Urinary bladder (tissue), 4 donors: ENCODE data around the gene RMND5B. TPM values are rescaled to one million over a fixed set of nuclear protein-coding genes. Genes with fewer than 3 reads are reported as not detected.
"Not testable (repeated sequence)": the region's sequence is repeated elsewhere in the genome, so short reads cannot be mapped to it uniquely, and the experiment has no call there.

ENCODE experiments used
- DNase-seq: peaks from one replicate; pipeline ENCODE4 v3.0.0-alpha.2; 2015; ENCODE audit errors: extremely low spot score
- H3K27ac ChIP-seq: one replicate; pipeline ENCODE4 v1.5.1; 2013; ENCODE audit warnings: low read depth, mild to moderate bottlenecking, moderate library complexity
- H3K36me3 ChIP-seq: one replicate; pipeline ENCODE4 v1.6.1; 2013; ENCODE audit warnings: mild to moderate bottlenecking, moderate library complexity; ENCODE audit not compliant: insufficient read depth
- H3K4me1 ChIP-seq: one replicate; pipeline ENCODE4 v1.6.1; 2013; ENCODE audit warnings: mild to moderate bottlenecking, moderate library complexity; ENCODE audit not compliant: insufficient read depth
- H3K4me3 ChIP-seq: one replicate; pipeline ENCODE4 v1.5.1; 2013; ENCODE audit warnings: low read depth, low read length
- WGBS: extraction: QIAGEN DNeasy Blood & Tissue Kit; methylation state at CpG from one replicate; pipeline ENCODE4 v1.1.7; 2013; 5-methylcytosine and 5-hydroxymethylcytosine counted together
- polyA plus RNA-seq: library from polyadenylated mRNA; stranded (reverse); fragments of 200-250 nt; gene quantifications from one replicate; pipeline ENCODE4 v1.2.3, GENCODE V29; 2013
- total RNA-seq: library from RNA; depleted of rRNA; stranded (reverse); fragments of >200 nt; gene quantifications from one replicate; pipeline ENCODE4 v1.2.3, GENCODE V29; 2014
- donor health status: healthy with polysubstance abuse.
- donor health status: healthy.

RMND5B gene
- total and polyA plus RNA-seq, 2 donors = 18.1 to 48.3 TPM

DNA sequence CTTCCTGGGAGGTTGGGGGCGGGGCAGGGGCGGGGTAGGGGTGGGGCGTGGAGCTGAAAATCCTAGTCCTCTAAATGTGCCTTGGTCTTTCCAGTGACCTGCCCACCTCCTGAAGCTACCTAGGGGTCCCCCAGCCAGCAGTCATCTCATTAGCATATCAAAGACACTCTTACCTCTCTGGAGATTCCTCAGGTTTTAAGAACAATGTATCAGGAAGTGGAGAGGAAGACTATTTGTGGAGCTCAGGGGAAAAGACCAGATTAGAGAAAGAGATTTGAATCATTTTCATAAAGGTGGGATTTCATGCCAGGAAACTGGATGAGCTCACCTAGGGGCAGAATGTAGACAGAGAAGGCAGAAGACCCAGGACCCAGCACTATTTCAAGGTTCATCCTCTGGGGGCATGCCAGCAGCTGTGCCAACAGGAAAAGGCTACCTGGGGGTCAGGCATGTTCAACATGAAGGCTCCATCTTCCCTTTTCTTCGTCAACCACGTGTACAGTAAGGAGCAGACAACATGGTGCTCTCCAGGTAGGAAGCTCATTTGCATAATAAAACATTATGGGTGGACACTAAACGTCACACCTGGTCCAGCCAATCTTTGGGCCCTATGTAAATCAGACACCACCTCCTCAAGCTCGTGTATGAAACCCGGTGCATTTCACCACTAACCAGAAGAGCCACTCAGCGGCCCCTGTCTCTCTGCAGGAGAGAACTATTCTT is 49.5 kb downstream of the RMND5B start:
- Histone ChIP-seq H3K27ac (no peak overlapping the region), H3K36me3 (no peaks in the 10 kb centered on the region), H3K4me1 (no peaks in the 10 kb centered on the region), H3K4me3 (no peak overlapping the region)
- no peak for DNase-seq
- WGBS = 33% methylated on average over 9 of the region's 9 CpGs

DNA sequence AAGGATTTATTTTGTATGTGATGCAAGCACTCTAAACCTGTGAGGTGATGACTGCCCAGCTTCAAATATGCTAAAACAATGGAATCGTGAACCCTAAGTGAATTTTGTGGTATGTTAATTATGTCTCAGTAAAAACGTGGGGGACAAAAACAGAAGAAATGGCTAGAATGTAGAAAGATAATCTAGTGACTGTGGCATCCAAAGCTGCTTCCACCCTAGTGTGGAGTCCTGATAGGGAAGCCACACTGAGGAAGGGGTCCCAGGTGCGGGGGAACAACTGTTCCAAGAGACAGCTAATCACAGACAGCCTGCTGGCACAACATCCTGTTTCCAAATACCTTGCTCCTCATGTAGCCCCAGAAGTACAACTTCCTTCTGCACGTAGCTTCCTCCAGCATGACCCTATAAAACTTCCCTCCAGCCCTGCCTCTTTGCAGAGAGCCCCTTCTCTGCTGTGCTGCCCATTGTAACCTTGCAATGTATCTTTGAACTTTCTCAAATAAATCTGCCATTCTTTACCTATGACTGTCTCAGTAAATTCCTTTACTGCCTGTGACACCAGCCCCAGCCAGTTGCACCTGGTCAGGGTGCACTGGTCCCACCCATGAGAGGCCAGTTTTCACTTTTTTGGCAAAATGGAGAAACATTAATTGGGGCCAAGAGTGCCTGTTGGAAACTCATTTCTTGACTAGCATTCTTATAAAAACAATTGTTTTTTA is 51.5 kb downstream of the RMND5B start:
- H3K36me3 ChIP-seq = no peaks in the 10 kb centered on the region
- H3K4me3 ChIP-seq = no peak overlapping the region
- DNase-seq = no peak
- 27% methylated on average over 4 of the region's 4 CpGs for WGBS
- H3K4me1 ChIP-seq = no peaks in the 10 kb centered on the region
- no peak overlapping the region for H3K27ac ChIP-seq

DNA sequence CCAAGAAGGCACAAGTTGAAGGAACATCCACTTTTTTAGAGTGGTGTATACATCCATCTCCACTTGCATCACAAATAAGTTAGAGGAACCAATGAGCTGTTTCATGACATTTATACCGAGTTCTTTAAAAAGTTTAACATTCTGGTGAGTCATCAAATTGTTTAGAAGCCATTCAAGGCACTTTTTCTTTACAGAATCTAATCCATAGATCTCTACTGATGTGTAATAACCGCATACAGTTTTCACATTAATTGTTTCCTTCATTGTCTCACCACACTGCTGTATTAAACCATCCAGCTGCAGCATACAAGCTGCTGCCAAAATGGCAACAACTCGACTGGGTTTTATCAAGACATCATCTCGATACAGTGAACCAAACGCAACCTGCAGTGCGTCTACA is 55.6 kb downstream of the RMND5B start:
- Histone ChIP-seq H3K36me3 (no peaks in the 10 kb centered on the region), H3K4me3 (no peak overlapping the region), H3K27ac (no peak overlapping the region), H3K4me1 (no peaks in the 10 kb centered on the region)
- no peak for DNase-seq
- 24% methylated on average over 6 of the region's 6 CpGs for WGBS

DNA sequence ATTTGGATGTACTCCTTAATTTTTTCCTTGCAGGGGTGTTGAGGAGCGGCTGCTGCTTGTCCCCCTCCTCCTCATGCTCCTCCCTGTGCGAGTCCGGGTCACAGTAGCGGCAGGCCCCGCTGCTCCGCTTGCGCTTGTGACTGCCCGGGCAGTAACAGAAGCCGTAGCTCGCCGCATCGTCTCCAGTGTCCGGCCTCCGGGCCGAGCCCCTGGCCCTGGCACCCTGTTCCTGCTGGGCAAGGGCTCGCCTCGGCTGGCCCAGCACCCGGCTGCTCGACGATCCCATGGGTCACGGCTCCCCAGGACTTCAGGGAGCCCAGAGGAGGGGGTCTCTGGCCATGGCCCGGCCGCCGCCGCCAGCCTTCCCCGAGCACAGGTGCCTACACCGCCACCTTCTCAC is 56.2 kb downstream of the RMND5B start, which contains the start of gene GMCL2:
GMCL2 (minus strand) TSS at position 358 of the 400 bp plus-strand sequence; CDS start at position 286, 72 bp downstream.
- no peak within 1 kb of the TSS for H3K4me3 ChIP-seq
- H3K4me1 ChIP-seq = no peaks in the 10 kb centered on the region
- no peak within 1 kb of the TSS for H3K27ac ChIP-seq
- H3K36me3 ChIP-seq = no peaks in the 10 kb centered on the region
- DNase-seq = no peak
- 93% methylated on average over 27 of the region's 27 CpGs for WGBS

DNA sequence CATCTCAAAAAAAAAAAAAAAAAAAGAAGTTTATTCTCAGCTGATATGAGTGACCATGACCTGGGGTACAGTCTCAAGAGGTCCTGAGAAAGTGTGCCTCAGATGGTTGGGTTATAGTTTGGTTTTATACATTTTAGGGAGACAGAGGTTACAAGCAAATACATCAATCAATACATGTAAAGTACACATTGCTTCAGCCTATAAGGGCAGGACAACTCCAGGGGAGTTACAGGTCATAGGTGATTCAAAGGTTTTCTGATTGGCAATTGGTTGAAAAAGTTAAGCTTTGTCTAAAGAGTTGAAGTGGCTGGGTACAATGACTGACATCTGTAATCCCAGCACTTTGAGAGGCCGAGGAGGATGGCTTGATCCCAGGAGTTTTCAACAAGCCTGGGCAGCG is 58.6 kb downstream of the RMND5B start:
- no peaks in the 10 kb centered on the region for H3K4me1 ChIP-seq
- H3K27ac ChIP-seq = no peak overlapping the region
- H3K4me3 ChIP-seq = no peak overlapping the region
- 62% methylated on average over 2 of the region's 2 CpGs for WGBS
- no peak for DNase-seq
- H3K36me3 ChIP-seq = no peaks in the 10 kb centered on the region

DNA sequence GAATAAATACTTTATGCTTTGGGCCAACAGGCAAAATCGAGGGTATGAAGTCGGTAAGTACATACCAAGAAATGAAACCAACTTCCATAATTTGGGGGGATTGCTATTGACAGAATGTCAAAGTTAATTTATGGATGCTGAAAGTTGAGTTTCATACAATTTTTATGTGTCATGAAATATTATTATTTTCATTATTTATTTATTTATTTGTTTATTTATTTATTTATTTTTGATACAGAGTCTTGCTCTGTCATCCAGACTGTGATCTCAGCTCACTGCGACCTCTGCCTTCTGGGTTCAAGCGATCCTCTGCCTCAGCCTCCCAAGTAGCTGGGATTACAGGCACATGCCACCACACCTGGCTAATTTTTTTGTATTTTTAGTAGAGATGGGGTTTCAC is 60.8 kb downstream of the RMND5B start:
- DNase-seq = no peak
- Histone ChIP-seq H3K4me1 (no peaks in the 10 kb centered on the region), H3K4me3 (no peak overlapping the region), H3K27ac (no peak overlapping the region), H3K36me3 (no peaks in the 10 kb centered on the region)
- 90% methylated on average over 4 of the region's 4 CpGs for WGBS

DNA sequence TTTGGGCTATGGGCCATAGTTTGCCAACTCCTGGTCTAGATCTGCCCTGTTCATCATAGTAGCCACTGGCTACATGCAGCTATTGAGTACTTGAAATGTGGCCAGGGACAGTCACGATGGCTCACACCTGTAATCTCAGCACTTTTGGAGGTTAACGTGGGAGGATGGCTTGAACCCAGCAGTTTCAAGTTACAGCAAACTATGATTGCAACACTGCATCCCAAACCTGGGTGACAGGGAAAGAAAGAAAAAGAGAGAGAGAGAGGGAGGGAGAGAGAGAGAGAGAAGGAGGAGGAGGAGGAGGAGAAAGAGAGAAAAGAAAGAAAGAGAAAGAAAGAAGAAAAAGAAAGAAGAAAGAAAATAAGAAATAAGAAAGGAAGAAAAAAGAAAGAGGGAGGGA is 61.4 kb downstream of the RMND5B start:
- WGBS = 61% methylated on average over 2 of the region's 2 CpGs
- Histone ChIP-seq H3K36me3 (no peaks in the 10 kb centered on the region), H3K4me1 (no peaks in the 10 kb centered on the region), H3K27ac (no peak overlapping the region), H3K4me3 (no peak overlapping the region)
- DNase-seq = no peak

DNA sequence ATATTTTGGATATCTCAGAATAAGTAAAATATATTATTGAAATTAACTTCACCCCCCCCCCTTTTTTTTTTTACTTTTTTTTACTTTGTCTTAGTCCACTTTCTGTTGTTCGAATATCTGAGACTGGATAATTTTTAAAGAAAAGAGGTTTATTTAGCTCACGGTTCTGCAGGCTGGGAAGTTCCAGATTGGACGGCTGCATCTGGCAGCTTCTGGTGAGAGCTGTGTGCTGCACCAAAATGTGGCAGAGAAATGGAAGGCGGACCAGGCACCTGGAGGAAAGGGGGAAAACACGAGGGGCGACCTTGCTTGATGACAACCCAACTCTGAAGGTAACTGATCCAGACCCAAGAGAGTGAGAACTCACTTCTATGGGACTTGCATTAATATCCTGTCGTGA is 62.0 kb downstream of the RMND5B start:
- H3K36me3 ChIP-seq = no peaks in the 10 kb centered on the region
- H3K4me1 ChIP-seq = no peaks in the 10 kb centered on the region
- 89% methylated on average over 7 of the region's 7 CpGs for WGBS
- no peak for DNase-seq
- H3K27ac ChIP-seq = no peak overlapping the region
- no peak overlapping the region for H3K4me3 ChIP-seq

DNA sequence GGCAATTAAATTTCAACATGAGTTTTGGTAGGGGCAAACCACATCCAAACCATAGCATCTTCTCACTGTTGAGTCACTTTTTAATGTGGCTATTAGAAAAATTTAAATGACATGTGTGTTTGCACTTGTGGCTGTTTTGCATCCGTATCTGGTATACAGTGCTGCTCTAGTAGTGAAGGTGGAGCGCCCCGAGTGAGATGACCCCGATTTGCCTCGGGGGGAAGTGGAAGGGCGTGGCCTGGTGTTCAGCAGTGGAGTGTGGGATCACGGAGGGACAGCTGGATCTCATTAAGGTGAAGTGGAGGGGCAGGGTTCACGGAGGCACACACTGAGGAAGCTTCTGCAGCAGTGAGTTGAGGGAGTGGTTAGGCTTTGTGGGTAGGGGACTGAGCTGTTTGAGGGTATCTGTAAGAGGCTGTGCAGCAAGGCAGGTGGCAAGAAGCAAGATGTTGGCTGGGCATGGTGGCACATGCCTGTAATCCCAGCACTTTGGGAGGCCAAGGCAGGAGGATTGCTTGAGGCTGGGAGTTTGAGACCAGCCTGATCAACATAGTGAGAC is 62.5 kb downstream of the RMND5B start:
- Histone ChIP-seq H3K4me1 (no peaks in the 10 kb centered on the region), H3K4me3 (no peak overlapping the region), H3K36me3 (no peaks in the 10 kb centered on the region), H3K27ac (no peak overlapping the region)
- 59% methylated on average over 8 of the region's 8 CpGs for WGBS
- no peak for DNase-seq

DNA sequence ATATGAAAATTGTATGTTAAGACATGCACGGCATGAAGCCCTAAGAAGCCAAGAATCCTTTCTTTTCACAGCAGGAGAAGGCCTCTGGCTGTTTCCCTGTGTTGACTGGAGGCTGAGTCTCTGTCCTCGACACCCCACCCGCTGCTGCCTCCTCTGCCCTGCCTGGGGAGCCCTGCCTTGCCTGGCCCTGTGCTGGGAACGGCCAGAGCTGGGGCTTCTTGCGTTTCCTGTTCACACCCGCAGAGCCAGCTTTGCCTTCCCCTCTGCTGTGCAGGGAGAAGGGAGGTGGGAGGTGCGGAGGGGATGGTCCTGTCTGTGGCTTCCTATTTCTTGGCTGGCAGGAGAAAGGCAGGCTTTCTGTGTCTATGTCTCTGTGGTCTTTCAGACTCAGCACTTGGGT is 63.2 kb downstream of the RMND5B start:
- no peak overlapping the region for H3K27ac ChIP-seq
- no peak for DNase-seq
- WGBS = 24% methylated on average over 7 of the region's 7 CpGs
- no peaks in the 10 kb centered on the region for H3K4me1 ChIP-seq
- no peaks in the 10 kb centered on the region for H3K36me3 ChIP-seq
- no peak overlapping the region for H3K4me3 ChIP-seq

DNA sequence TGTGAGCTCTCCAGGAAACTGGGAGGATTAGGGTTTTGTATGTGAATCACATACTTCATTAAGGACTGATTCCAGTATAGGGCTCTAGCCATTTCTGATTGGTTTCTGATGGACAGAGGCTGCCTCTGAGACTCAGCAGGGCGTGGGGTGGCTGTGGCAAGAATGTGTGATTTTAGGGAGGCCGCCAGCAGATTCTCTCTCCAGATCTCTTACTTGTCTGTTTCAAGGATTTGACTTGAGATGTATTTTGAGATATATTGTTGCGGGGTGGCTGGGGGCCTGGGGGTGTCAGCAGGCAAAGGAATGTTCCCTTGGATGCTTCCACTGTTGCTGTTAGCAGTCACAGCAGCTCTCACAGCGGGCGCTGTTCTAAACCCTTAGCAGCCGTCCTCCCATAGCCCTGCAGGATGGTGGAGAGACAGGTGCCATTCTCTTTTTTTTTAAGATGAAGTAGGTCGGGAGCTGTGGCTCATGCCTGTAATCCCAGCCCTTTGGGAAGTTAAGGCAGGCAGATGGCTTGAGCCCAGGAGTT is 65.5 kb downstream of the RMND5B start:
- no peak for DNase-seq
- H3K4me3 ChIP-seq = no peak overlapping the region
- H3K4me1 ChIP-seq = no peaks in the 10 kb centered on the region
- no peak overlapping the region for H3K27ac ChIP-seq
- 67% methylated on average over 7 of the region's 7 CpGs for WGBS
- no peaks in the 10 kb centered on the region for H3K36me3 ChIP-seq

DNA sequence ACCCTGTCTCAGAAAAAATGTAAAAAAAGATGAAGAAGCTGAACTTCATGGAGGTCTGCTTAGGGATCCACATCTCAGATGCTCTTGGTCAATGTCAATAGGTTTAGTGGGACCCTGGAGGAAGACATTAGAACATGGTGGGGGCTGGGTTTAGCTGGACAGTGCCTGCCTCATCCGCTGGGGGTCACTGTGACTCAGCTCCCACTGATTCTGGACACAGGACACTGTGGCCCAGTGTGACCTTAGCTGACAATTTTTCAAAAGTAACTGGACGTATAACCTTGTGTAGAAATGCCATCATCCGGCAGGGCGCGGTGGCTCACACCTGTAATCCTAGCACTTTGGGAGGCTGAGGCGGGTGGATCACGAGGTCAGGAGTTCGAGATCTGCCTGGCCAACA is 66.2 kb downstream of the RMND5B start:
- WGBS = 87% methylated on average over 8 of the region's 8 CpGs
- DNase-seq = no peak
- no peaks in the 10 kb centered on the region for H3K4me1 ChIP-seq

DNA sequence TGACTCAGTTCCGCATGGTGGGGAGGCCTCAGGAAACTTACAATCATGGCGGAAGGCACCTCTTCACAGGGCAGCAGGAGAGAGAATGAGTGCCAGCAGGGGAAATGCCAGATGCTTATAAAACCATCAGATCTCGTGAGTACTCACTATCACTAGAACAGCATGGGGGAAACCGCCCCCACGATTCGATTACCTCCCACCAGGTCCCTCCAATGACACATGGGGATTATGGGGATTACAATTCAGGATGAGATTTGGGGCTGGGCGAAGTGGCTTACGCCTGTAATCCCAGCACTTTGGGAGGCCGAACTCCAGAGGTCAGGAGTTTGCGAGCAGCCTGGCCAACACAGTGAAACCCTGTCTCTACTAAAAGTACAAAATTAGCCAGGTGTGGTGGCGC is 67.3 kb downstream of the RMND5B start:
- DNase-seq, H3K4me3 ChIP-seq, H3K4me1 ChIP-seq, H3K36me3 ChIP-seq, H3K27ac ChIP-seq: not testable (repeated sequence)
- 65% methylated on average over 11 of the region's 11 CpGs for WGBS

More for the DNA sequence above, 66.2 kb downstream of the RMND5B start:
- H3K27ac ChIP-seq = no peak overlapping the region
- no peaks in the 10 kb centered on the region for H3K36me3 ChIP-seq
- no peak overlapping the region for H3K4me3 ChIP-seq

DNA sequence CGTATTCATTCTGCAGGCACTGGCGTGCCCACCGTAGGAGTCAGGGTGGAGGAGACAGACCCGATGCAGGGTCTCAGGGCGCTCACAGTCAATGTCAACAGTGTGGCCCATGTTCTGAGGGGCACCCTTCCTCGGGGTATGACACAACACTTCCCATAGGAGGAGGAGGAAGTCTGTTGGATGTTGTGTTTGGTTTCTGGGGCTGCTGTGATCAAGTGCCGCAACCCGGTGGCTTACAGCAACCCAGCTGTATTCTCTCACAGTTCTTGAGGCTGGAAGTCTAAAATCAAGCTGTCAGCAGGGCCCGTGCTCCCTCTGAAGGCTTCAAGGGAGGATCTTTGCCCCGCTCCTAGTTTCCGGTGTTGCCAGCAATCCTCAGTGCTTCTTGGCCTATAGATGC is 67.9 kb downstream of the RMND5B start:
- no peak for DNase-seq
- no peak overlapping the region for H3K4me3 ChIP-seq

More for the DNA sequence above, 67.9 kb downstream of the RMND5B start:
- Histone ChIP-seq H3K4me1 (no peaks in the 10 kb centered on the region), H3K27ac (no peak overlapping the region), H3K36me3 (no peaks in the 10 kb centered on the region)
- 81% methylated on average over 11 of the region's 11 CpGs for WGBS
